CD4-positive, alpha-beta T cell treated with Interleukin-6 for 4 hours (primary cell): ENCODE data around the gene KCNJ4.

Experiments used
- DNase-seq: peaks from one replicate; pipeline ENCODE4 v3.0.0-alpha.2; 2020; ENCODE audit warnings: mixed read lengths

The KCNJ4 gene

GRCh38 chr22:38455076-38455529 lies at the start of gene KCNJ4:
TSS of gene KCNJ4 (minus strand) at chr22:38455199. CDS start at chr22:38428132, 27,067 bp downstream.
- DNase-seq = no peak

- no peak for DNase-seq
These were observed 48.0 kb upstream of the KCNJ4 start for GRCh38 chr22:38503021-38503420.

- DNase-seq = no peak
These were observed 47.0 kb upstream of the KCNJ4 start for GRCh38 chr22:38501797-38502672.

GRCh38 chr22:38497869-38498268 lies 42.9 kb upstream of the KCNJ4 start:
- no peak for DNase-seq

GRCh38 chr22:38494939-38495338 lies 39.9 kb upstream of the KCNJ4 start:
- no peak for DNase-seq

GRCh38 chr22:38494498-38494897 lies 39.5 kb upstream of the KCNJ4 start:
- DNase-seq = no peak

GRCh38 chr22:38491707-38492348 lies 36.8 kb upstream of the KCNJ4 start:
- no peak for DNase-seq

- DNase-seq = no peak
These were observed 35.9 kb upstream of the KCNJ4 start for GRCh38 chr22:38490915-38491314.

GRCh38 chr22:38490475-38490874 lies 35.5 kb upstream of the KCNJ4 start:
- DNase-seq = no peak

GRCh38 chr22:38489561-38490145 lies 34.7 kb upstream of the KCNJ4 start:
- no peak for DNase-seq

- no peak for DNase-seq
These were observed 34.1 kb upstream of the KCNJ4 start for GRCh38 chr22:38489142-38489541.

- no peak for DNase-seq
These were observed 32.9 kb upstream of the KCNJ4 start for GRCh38 chr22:38487946-38488345.

- DNase-seq = no peak
These were observed 30.8 kb upstream of the KCNJ4 start for GRCh38 chr22:38485783-38486182.

GRCh38 chr22:38484244-38484643 lies 29.2 kb upstream of the KCNJ4 start:
- DNase-seq = no peak

GRCh38 chr22:38482662-38483308 lies 27.8 kb upstream of the KCNJ4 start:
- no peak for DNase-seq

- DNase-seq = no peak
These were observed 26.9 kb upstream of the KCNJ4 start for GRCh38 chr22:38481871-38482332.

- no peak for DNase-seq
These were observed 26.3 kb upstream of the KCNJ4 start for GRCh38 chr22:38481162-38481870.

GRCh38 chr22:38479096-38479837 lies 24.3 kb upstream of the KCNJ4 start:
- DNase-seq = no peak

GRCh38 chr22:38477585-38477984 lies 22.6 kb upstream of the KCNJ4 start:
- DNase-seq = no peak

- no peak for DNase-seq
These were observed 19.1 kb upstream of the KCNJ4 start for GRCh38 chr22:38474003-38474607.

GRCh38 chr22:38471237-38471636 lies 16.2 kb upstream of the KCNJ4 start:
- DNase-seq = no peak
